AG04450 (cell line): ENCODE results near the gene NCR2. TPM values are rescaled to one million over a fixed set of nuclear protein-coding genes. Genes with fewer than 3 reads are reported as not detected.

Experiments used
- CTCF ChIA-PET: fragments of 300-600, 350-600 bp; formaldehyde crosslinking; extraction: SDS; loops from one replicate; lab custom pipeline; 2022; ENCODE audit warnings: antibody characterized with exemption, inconsistent platforms; lab: Charles Lee
- POLR2A ChIA-PET: fragments of 350-600 bp; formaldehyde crosslinking; extraction: SDS; loops from one replicate; lab custom pipeline; 2021; ENCODE audit warnings: antibody characterized with exemption, inconsistent platforms; lab: Yijun Ruan, JAX
- DNase-seq: peaks from one replicate; pipeline ENCODE4 v3.0.0-alpha.2; 2011; ENCODE audit warnings: low read depth, low spot score
- H3K27ac ChIP-seq: one replicate; pipeline ENCODE4 v1.5.1; 2012; ENCODE audit warnings: low read depth, low read length, control low read depth
- H3K27me3 ChIP-seq: one replicate; pipeline ENCODE4 v1.6.0; 2012; ENCODE audit warnings: low read length; ENCODE audit not compliant: control insufficient read depth, insufficient read depth
- H3K4me3 ChIP-seq: 2 replicates; pipeline ENCODE4 v1.5.1; 2011; ENCODE audit warnings: mild to moderate bottlenecking, low read depth, low read length, control low read depth
- H3K9me3 ChIP-seq: 2 replicates; pipeline ENCODE4 v1.5.1; 2012; ENCODE audit warnings: low read length; ENCODE audit not compliant: control insufficient read depth, insufficient read depth
- polyA plus RNA-seq: library from polyadenylated mRNA; depleted of rRNA; stranded (reverse); fragments of >200 nt; gene quantifications from 2 replicates; pipeline ENCODE4 v1.2.3, GENCODE V29; 2011
- TF ChIP-seq, protein P1 (sequence below): IDR thresholded peaks from 2 replicates; pipeline ENCODE4 v1.5.1; 2011; ENCODE audit warnings: low read depth, low read length, control low read depth, inconsistent platforms

The NCR2 gene
- polyA plus RNA-seq, 1 experiment, result not detected

- DNase-seq, result no peak
- Histone ChIP-seq H3K9me3 (no peaks in the 10 kb centered on the region), H3K27me3 (peaks cover 53% of the 10 kb centered on the region), H3K4me3 (no peak overlapping the region), H3K27ac (no peak overlapping the region)
- TF ChIP-seq, protein P1, sequence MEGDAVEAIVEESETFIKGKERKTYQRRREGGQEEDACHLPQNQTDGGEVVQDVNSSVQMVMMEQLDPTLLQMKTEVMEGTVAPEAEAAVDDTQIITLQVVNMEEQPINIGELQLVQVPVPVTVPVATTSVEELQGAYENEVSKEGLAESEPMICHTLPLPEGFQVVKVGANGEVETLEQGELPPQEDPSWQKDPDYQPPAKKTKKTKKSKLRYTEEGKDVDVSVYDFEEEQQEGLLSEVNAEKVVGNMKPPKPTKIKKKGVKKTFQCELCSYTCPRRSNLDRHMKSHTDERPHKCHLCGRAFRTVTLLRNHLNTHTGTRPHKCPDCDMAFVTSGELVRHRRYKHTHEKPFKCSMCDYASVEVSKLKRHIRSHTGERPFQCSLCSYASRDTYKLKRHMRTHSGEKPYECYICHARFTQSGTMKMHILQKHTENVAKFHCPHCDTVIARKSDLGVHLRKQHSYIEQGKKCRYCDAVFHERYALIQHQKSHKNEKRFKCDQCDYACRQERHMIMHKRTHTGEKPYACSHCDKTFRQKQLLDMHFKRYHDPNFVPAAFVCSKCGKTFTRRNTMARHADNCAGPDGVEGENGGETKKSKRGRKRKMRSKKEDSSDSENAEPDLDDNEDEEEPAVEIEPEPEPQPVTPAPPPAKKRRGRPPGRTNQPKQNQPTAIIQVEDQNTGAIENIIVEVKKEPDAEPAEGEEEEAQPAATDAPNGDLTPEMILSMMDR, result peak; percentile 47
- CTCF ChIA-PET, result interaction anchor here (0.6 to 2.7 kb wide), 5 partner anchors 14 to 295 kb away, joined by 3 to 14 read pairs (median 6); no protein-coding TSS in a partner anchor
- POLR2A ChIA-PET, result no interaction called here
Measured at GRCh38 chr6:41334482-41335040, 847 bp upstream of the NCR2 start.

- TF ChIP-seq, protein P1, result no peak
- H3K4me3 ChIP-seq, result no peak overlapping the region
- peaks cover 48% of the 10 kb centered on the region for H3K27me3 ChIP-seq
- ChIA-PET POLR2A (no interaction called here), CTCF (interaction anchor here (2.2 kb wide), 1 partner anchor 29 kb away, joined by 13 read pairs; no protein-coding TSS in a partner anchor)
- no peak for DNase-seq
- H3K27ac ChIP-seq, result no peak overlapping the region
- H3K9me3 ChIP-seq, result no peaks in the 10 kb centered on the region
Measured at GRCh38 chr6:41335943-41336342, 535 bp downstream of the NCR2 start.

- TF ChIP-seq, protein P1, result no peak
- CTCF ChIA-PET, result interaction anchor here (2.5 kb wide), 1 partner anchor 17 kb away, joined by 13 read pairs; no protein-coding TSS in a partner anchor
- POLR2A ChIA-PET, result no interaction called here
- Histone ChIP-seq H3K27me3 (peaks cover 42% of the 10 kb centered on the region), H3K4me3 (no peak overlapping the region), H3K9me3 (no peaks in the 10 kb centered on the region), H3K27ac (no peak overlapping the region)
- no peak for DNase-seq
Measured at GRCh38 chr6:41336824-41337223, 1.4 kb downstream of the NCR2 start.

DNA sequence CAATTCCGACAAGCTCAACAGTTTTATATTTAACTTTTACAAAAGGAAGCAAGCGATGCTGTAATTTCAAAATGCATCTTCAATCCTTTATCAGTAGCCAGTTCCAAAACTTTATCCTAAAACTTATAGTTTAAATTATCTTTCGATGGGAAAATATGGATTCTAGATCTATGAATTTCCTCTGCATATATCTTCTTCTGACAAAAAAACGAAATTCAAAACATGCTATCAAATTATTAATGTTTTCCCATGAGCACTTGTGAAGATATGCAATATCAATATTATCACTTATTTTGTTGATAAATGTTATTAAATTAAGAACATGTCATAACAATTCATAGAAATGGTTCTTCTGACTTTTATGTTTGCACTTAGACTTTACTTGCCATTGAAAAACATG is 2.3 kb downstream of the NCR2 start:
- DNase-seq, result no peak
- Histone ChIP-seq H3K27me3 (peaks cover 38% of the 10 kb centered on the region), H3K9me3 (no peaks in the 10 kb centered on the region), H3K27ac (no peak overlapping the region), H3K4me3 (no peak overlapping the region)
- POLR2A ChIA-PET, result no interaction called here
- CTCF ChIA-PET, result interaction anchor here (1.6 to 2.5 kb wide), 2 partner anchors 17 to 31 kb away, joined by 4 to 13 read pairs; no protein-coding TSS in a partner anchor
- TF ChIP-seq, protein P1, result no peak

- peaks cover 34% of the 10 kb centered on the region for H3K27me3 ChIP-seq
- DNase-seq, result no peak
- TF ChIP-seq, protein P1, result no peak
- ChIA-PET POLR2A (no interaction called here), CTCF (interaction anchor here (1.3 to 2.5 kb wide), 3 partner anchors 18 to 345 kb away, joined by 4 to 13 read pairs (median 6); no protein-coding TSS in a partner anchor)
- H3K27ac ChIP-seq, result no peak overlapping the region
- H3K4me3 ChIP-seq, result no peak overlapping the region
- H3K9me3 ChIP-seq, result no peaks in the 10 kb centered on the region
Measured at GRCh38 chr6:41338659-41339058, 3.3 kb downstream of the NCR2 start.
